Hematopoietic multipotent progenitor cell treated with erythropoietin and hydrocortisone succinate and interleukin-3 and kit ligand, for 4 days (in vitro differentiated cells): ENCODE results near the gene AHR.
A peak's percentile ranks its signal among the peaks of the same experiment; 100 is the strongest.
"Not testable (repeated sequence)": the region's sequence is repeated elsewhere in the genome, so short reads cannot be mapped to it uniquely, and the experiment has no call there.

Source experiments
- DNase-seq: peaks from one replicate; pipeline ENCODE4 v3.0.0-alpha.2; 2015

The AHR gene

DNA sequence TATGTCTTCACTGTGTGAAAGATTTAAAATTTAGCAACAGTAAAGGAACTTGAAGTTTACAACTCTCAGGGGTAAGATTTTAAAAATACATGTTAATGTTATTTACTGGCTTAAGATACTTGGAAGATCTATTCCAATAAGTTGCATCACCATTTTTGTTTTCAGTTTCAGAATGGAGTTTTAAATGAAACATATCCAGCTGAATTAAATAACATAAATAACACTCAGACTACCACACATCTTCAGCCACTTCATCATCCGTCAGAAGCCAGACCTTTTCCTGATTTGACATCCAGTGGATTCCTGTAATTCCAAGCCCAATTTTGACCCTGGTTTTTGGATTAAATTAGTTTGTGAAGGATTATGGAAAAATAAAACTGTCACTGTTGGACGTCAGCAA, 44.3 kb downstream of the AHR start:
- DNase-seq: no peak

GRCh38 chr7:17347401-17347800, 48.9 kb downstream of the AHR start:
- DNase-seq: no peak

GRCh38 chr7:17348932-17349331, 50.5 kb downstream of the AHR start:
- DNase-seq: not testable (repeated sequence)

- DNase-seq: not testable (repeated sequence)
Measured at GRCh38 chr7:17350321-17350720, 51.9 kb downstream of the AHR start.

DNA sequence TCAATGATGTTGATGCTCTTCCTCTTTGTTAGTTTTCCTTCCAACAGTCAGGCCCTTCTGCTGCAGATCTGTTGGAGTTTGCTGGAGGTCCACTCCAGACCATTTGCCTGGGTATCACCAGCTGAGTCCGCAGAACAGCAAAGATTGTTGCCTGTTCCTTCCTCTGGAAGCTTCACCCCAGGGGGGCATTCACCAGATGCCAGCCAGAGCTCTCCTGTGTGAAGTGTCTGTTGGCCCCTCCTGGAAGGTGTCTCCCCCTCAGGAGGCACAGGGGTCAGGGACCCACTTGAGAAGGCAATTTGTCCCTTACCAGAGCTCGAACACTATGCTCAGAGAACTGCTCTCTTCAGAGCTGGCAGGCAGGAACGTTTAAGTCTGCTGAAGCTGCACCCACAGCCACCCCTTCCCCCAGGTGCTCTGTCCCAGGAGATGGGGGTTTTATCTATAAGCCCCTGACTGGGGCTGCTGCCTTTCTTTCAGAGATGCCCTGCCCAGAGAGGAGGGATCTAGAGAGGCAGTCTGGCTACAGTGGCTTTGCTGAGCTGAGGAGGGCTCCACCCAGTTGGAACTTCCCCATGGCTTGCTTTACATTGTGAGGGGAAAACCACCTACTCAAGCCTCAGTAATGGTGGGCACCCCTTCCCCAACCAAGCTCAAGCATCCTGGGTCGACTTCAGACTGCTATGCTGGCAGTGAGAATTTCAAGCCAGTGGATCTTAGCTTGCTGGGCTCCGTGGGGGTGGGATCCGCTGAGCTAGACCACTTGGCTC, 55.4 kb downstream of the AHR start:
- DNase-seq: peak; percentile 30

DNA sequence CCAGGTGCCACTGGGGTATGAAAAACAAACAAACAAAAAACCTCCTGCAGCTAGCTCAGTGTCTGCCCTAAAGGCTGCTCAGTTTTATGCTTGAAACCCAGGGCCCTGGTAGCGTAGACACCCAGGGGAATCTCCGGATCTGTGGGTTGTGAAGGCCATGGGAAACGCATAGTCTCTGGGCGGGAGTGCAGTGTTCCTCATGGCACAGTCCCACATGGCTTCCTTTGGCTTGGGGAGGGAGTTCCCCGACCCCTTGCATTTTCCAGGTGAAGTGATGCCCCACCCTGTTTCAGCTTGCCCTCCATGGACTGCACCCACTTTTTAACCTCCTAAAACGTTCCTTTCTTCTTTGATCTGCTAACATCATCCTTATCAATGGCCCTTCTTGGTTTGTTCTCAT, 56.0 kb downstream of the AHR start:
- peak; percentile 7 for DNase-seq

DNA sequence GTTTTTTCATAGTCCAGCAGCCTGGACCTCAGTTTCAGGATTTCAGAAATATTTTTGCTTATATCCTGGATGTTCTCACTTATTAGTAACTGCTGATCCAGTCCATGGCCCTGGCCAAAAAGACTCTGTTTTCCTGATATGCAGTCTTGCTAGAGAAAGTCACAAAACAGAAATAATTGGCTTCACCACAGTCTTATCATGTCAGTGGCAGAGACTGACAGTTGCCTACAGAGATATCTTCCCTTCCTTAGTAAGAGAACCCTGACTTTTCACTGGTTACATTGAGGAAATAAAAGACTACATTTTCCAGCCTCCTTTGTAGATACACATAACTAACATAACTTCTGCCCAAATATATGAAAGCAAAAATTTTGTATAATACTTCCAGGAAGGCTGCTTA, 56.6 kb downstream of the AHR start:
- DNase-seq: peak; percentile 92

DNA sequence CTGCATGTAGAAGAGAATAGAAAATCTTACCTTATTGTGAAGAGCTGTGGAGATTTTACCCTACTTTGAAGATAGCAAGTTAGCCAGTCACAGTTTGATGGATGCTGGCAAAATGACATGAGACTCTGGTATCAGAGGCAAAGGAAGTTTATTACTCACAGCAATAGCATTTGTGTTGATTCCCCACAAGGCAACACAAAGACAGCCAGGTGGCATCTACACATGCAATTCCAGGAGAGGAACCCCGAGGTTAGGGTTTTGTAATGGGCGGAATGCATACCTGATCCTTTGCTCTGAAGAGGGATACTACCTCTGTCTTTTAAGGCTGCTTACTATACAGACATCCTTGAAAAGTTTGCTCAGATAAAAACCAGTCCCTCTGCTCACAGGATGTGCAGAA, 59.5 kb downstream of the AHR start:
- no peak for DNase-seq

- DNase-seq: no peak
Measured at GRCh38 chr7:17359610-17360009, 61.2 kb downstream of the AHR start.

DNA sequence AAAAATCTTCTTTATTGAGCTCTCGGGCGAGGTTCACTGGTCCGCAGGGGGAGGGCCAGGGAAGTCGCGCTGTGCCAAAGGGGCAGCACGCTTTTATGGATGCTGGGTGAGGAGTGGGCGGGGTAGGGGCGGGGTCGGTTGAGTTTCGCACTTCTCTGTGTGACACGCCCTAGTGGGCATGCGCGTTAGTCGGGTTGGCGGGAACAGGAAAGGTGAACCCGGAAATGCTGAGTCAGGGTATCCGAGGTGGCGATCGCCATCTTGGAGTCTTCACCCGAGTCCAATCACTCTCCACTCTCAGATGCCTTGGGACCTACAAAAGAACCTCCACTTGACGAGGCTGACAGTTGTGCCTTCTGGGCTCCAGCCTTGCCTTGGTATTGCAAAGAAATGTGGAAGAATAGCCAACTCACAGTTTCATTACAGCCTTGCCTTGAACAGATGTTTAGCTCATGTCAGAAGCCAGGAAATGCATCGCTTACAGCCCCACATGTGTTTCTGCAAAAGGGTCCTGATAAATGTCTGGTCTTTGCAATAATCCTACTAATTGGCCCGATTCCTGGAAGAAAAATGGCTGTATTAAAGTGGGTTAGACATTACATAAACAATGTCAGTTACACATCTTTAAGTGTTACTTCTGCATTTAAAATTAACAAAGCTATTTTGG, 64.1 kb downstream of the AHR start:
- peak; percentile 28 for DNase-seq

- DNase-seq: no peak
Measured at GRCh38 chr7:17364671-17365070, 66.2 kb downstream of the AHR start.

- no peak for DNase-seq
Measured at GRCh38 chr7:17365775-17366174, 67.3 kb downstream of the AHR start.

- DNase-seq: no peak
Measured at GRCh38 chr7:17367502-17367901, 69.0 kb downstream of the AHR start.

DNA sequence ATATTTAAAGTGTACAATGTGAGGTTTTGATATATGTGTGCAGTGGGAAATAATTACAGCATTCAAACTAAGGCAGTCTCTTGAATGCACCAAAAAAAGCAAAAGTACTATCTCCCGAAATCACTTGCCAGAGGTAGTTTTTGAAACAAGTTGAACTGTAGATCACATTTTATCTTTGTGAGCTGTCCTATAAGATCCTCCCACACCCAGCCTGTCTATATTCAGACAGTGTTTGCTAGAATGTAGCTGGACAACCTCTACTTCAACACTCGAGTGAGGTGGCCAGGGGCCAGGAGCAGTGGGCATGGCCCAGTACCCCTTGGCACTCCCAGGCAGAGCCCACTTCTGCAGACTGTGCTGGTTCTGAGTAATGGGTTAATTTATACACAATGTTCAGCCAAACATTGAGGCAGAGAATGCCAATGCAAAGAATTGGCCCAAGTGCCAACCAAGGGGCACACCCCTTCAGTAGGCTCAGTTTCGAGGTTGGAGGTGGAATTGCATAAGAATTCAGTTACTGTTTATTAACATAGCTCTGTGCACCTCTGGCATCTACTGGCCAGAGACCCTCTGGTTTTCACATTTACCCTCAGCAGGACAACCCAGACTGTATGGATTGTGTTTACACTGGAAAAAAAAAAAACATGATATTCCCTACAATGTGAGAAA, 70.5 kb downstream of the AHR start:
- DNase-seq: peak; percentile 14

- peak; percentile 92 for DNase-seq
Measured at GRCh38 chr7:17369691-17370426, 71.4 kb downstream of the AHR start.

- DNase-seq: no peak
Measured at GRCh38 chr7:17370901-17371585, 72.6 kb downstream of the AHR start.

GRCh38 chr7:17371671-17372524, 73.4 kb downstream of the AHR start:
- DNase-seq: no peak

- DNase-seq: no peak
Measured at GRCh38 chr7:17374157-17374556, 75.7 kb downstream of the AHR start.

- DNase-seq: no peak
Measured at GRCh38 chr7:17374654-17375053, 76.2 kb downstream of the AHR start.

- no peak for DNase-seq
Measured at GRCh38 chr7:17376595-17376994, 78.1 kb downstream of the AHR start.

DNA sequence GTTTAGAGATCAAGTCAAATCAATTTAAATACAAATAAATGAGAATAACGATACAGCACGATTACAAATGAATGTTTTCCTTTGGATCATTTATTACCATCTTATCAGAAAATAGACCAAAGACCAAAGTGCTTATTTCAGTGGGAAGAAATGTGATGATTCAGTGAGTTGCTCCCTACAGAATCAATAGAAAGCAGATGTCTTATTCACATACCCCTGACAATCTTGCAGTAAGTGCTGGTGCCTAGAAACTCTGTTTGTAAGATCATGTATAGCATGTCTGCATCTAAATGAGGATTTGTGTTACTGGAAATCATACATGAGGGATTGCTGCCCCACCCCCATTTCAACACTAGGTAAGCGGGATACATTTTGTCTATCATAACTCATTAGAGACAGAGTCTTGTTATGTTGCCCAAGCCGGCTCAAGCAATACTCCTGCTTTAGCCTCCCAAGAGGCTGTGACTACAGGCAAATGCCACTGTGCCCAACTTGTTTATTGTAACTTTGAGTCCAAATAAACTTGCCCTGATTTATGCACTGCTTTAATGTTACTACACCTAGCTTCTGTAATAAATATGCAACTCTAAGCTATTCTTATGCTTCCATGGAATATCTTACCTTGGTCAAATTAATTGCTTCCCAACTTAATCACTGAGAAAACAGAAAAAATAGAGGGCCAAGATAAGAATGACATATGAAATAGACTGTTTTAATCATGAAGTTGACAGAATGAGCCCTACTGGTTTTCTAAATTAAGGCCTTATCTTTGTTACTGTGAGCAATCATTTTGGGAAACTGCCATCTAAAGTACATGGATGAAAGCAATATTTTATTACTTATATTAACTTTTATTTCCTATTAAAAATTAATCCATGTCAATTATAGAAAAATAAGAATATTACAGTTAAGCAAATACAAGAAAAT, 82.5 kb downstream of the AHR start:
- DNase-seq: no peak
